PC-9 (cell line): ENCODE measurements around the gene ANKRD52. TPM values are rescaled to one million over a fixed set of nuclear protein-coding genes. Genes with fewer than 3 reads are reported as not detected.

ENCODE experiments used
- BruUV-seq: library from RNA; stranded (reverse); fragments of 400-500 nt; replicated peaks from 2 replicates; lab custom pipeline; 2021; lab: Mats Ljungman, UMichigan
- CTCF ChIA-PET: fragments of 300-600 bp; sonication (Branson Sonifier 250); formaldehyde crosslinking; loops from one replicate; lab custom pipeline; 2022; ENCODE audit warnings: antibody characterized with exemption; lab: Charles Lee
- POLR2A ChIA-PET: fragments of 300-600 bp; sonication (Branson Sonifier 250); formaldehyde crosslinking; loops from one replicate; lab custom pipeline; 2022; ENCODE audit warnings: antibody characterized with exemption; ENCODE audit not compliant: unreplicated experiment; lab: Charles Lee
- DNase-seq, 2 experiments: peaks; one replicate each; pipeline versions ENCODE4 v3.0.0 to v3.0.0-alpha.2; 2015 to 2022; ENCODE audit warnings: mixed read lengths in 1 of 2
- H2AFZ ChIP-seq: fragments of 200-600 bp; sonication (generic); 2 replicates; pipeline ENCODE4 v1.8.1; 2017; ENCODE audit warnings: antibody characterized with exemption
- H3F3A ChIP-seq: fragments of 200-600 bp; sonication (generic); 2 replicates; pipeline ENCODE4 v1.8.1; 2017; ENCODE audit warnings: antibody characterized with exemption, mild to moderate bottlenecking, low read depth; ENCODE audit not compliant: insufficient read depth
- H3K27ac ChIP-seq: fragments of 200-600 bp; sonication (generic); 2 replicates; pipeline ENCODE4 v1.6.1; 2016; ENCODE audit warnings: mixed run types
- H3K27me3 ChIP-seq: fragments of 200-600 bp; sonication (generic); 2 replicates; pipeline ENCODE4 v1.6.1; 2016; ENCODE audit warnings: low read depth, mixed run types; ENCODE audit not compliant: insufficient read depth
- H3K36me3 ChIP-seq: fragments of 200-600 bp; sonication (generic); 2 replicates; pipeline ENCODE4 v1.6.1; 2016; ENCODE audit warnings: low read depth, mixed run types
- H3K4me1 ChIP-seq: fragments of 200-600 bp; sonication (generic); replicated peaks from 2 replicates; pipeline ENCODE4 v1.6.1; 2016; ENCODE audit warnings: mixed run types; ENCODE audit not compliant: insufficient read depth
- H3K4me2 ChIP-seq: fragments of 200-600 bp; sonication (generic); 2 replicates; pipeline ENCODE4 v1.6.1; 2017; ENCODE audit warnings: mixed run types
- H3K4me3 ChIP-seq: fragments of 200-600 bp; sonication (generic); 2 replicates; pipeline ENCODE4 v1.6.1; 2016; ENCODE audit warnings: mixed run types
- H3K79me2 ChIP-seq: fragments of 200-600 bp; sonication (generic); 2 replicates; pipeline ENCODE4 v1.6.1; 2017; ENCODE audit warnings: low read depth, mixed run types
- H3K9me2 ChIP-seq: fragments of 200-600 bp; sonication (generic); 2 replicates; pipeline ENCODE4 v1.8.1; 2017; ENCODE audit warnings: mild to moderate bottlenecking; ENCODE audit not compliant: insufficient read depth
- H3K9me3 ChIP-seq: fragments of 200-600 bp; sonication (generic); 2 replicates; pipeline ENCODE4 v1.8.1; 2016; ENCODE audit warnings: low read depth; ENCODE audit not compliant: insufficient read depth
- H4K20me1 ChIP-seq: fragments of 200-600 bp; sonication (generic); 2 replicates; pipeline ENCODE4 v1.8.1; 2017; ENCODE audit not compliant: insufficient read depth
- EZH2 ChIP-seq: fragments of 200-600 bp; sonication (generic); IDR thresholded peaks from 2 replicates; pipeline ENCODE4 v1.8.0; 2017; ENCODE audit warnings: antibody characterized with exemption, low read depth
- intact Hi-C: fragments of 100-400 bp; cut with micrococcal nuclease; formaldehyde crosslinking; loops from one replicate; pipeline ENCODE4 v1.10.0; 2022; ENCODE audit not compliant: unreplicated experiment
- total RNA-seq: library from RNA; stranded (reverse); gene quantifications from 2 replicates; pipeline ENCODE4 v1.2.3, GENCODE V29; 2021
- TF ChIP-seq, protein P1 (sequence below): fragments of 200-600 bp; sonication (generic); conservative IDR thresholded peaks from 2 replicates; pipeline ENCODE4 v1.6.1; 2017; ENCODE audit warnings: mixed run types, antibody characterized with exemption, mild to moderate bottlenecking, moderate library complexity

The ANKRD52 gene
- total RNA-seq, 1 experiment from 2014 or later: 59.4 TPM

- Histone ChIP-seq H2AFZ (no peak overlapping the region), H3K4me2 (no peak overlapping the region), H3K9me3 (no peaks in the 10 kb centered on the region), H3K9me2 (no peaks in the 10 kb centered on the region), H3K27me3 (no peaks in the 10 kb centered on the region), H3K79me2 (peaks cover under 1% of the 10 kb centered on the region; the same call in 1 of the 2 replicates), H3K27ac (no peak overlapping the region), H3K4me1 (no peaks in the 10 kb centered on the region), H3K36me3 (peaks cover 34% of the 10 kb centered on the region), H3K4me3 (no peak overlapping the region), H3F3A (peaks cover 10% of the 10 kb centered on the region; the same call in 1 of the 2 replicates), H4K20me1 (peaks cover 4% of the 10 kb centered on the region; the same call in 1 of the 2 replicates)
- DNase-seq: no peak
- CTCF ChIA-PET: no interaction called here
- POLR2A ChIA-PET: no interaction called here
- intact Hi-C loops: no loop called here
- no TSS peak for BruUV-seq
- no peak for TF ChIP-seq EZH2
- TF ChIP-seq, protein P1, sequence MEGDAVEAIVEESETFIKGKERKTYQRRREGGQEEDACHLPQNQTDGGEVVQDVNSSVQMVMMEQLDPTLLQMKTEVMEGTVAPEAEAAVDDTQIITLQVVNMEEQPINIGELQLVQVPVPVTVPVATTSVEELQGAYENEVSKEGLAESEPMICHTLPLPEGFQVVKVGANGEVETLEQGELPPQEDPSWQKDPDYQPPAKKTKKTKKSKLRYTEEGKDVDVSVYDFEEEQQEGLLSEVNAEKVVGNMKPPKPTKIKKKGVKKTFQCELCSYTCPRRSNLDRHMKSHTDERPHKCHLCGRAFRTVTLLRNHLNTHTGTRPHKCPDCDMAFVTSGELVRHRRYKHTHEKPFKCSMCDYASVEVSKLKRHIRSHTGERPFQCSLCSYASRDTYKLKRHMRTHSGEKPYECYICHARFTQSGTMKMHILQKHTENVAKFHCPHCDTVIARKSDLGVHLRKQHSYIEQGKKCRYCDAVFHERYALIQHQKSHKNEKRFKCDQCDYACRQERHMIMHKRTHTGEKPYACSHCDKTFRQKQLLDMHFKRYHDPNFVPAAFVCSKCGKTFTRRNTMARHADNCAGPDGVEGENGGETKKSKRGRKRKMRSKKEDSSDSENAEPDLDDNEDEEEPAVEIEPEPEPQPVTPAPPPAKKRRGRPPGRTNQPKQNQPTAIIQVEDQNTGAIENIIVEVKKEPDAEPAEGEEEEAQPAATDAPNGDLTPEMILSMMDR: no peak
These were observed 24.4 kb upstream of the ANKRD52 start for GRCh38 chr12:56282579-56282978.

GRCh38 chr12:56282030-56282429 lies 23.8 kb upstream of the ANKRD52 start:
- no TSS peak for BruUV-seq
- H3K4me3 ChIP-seq: no peak overlapping the region
- CTCF ChIA-PET: no interaction called here
- intact Hi-C loops: no loop called here
- POLR2A ChIA-PET: no interaction called here
- TF ChIP-seq, protein P1: no peak
- TF ChIP-seq EZH2: no peak
- H3K4me2 ChIP-seq: no peak overlapping the region
- no peaks in the 10 kb centered on the region for H3K27me3 ChIP-seq
- H3K27ac ChIP-seq: no peak overlapping the region
- H3F3A ChIP-seq: peaks cover 10% of the 10 kb centered on the region; the same call in 1 of the 2 replicates
- H4K20me1 ChIP-seq: peaks cover 4% of the 10 kb centered on the region; the same call in 1 of the 2 replicates
- H3K9me3 ChIP-seq: no peaks in the 10 kb centered on the region
- H3K36me3 ChIP-seq: peaks cover 34% of the 10 kb centered on the region
- no peaks in the 10 kb centered on the region for H3K9me2 ChIP-seq
- no peaks in the 10 kb centered on the region for H3K79me2 ChIP-seq
- DNase-seq: no peak
- no peaks in the 10 kb centered on the region for H3K4me1 ChIP-seq
- H2AFZ ChIP-seq: no peak overlapping the region

GRCh38 chr12:56280849-56281248 lies 22.7 kb upstream of the ANKRD52 start:
- Histone ChIP-seq H3K27me3 (no peaks in the 10 kb centered on the region), H4K20me1 (no peaks in the 10 kb centered on the region; the same call in 1 of the 2 replicates), H3F3A (peaks cover 5% of the 10 kb centered on the region; the same call in 1 of the 2 replicates), H2AFZ (no peak overlapping the region), H3K27ac (0 out of 2 replicates have a peak overlapping the region, but pooled peaks have one; percentile 17), H3K9me2 (no peaks in the 10 kb centered on the region), H3K4me3 (no peak overlapping the region), H3K4me2 (no peak overlapping the region), H3K79me2 (no peaks in the 10 kb centered on the region), H3K4me1 (no peaks in the 10 kb centered on the region), H3K9me3 (no peaks in the 10 kb centered on the region), H3K36me3 (peaks cover 34% of the 10 kb centered on the region)
- no peak for DNase-seq
- BruUV-seq: no TSS peak
- TF ChIP-seq, protein P1: no peak
- TF ChIP-seq EZH2: no peak
- intact Hi-C loops: no loop called here
- ChIA-PET POLR2A (no interaction called here), CTCF (no interaction called here)
